Motor neuron (in vitro differentiated cells): ENCODE results near the gene AGAP1. TPM values are rescaled to one million over a fixed set of nuclear protein-coding genes. Genes with fewer than 3 reads are reported as not detected.
A peak's percentile ranks its signal among the peaks of the same experiment; 100 is the strongest.

ENCODE experiments used
- ATAC-seq, 8 experiments: fragments of 200-7000 bp; cut with Tn5 transposase; replicated peaks in 6 of 8; 2 replicates each; pipeline ENCODE4 v1.8.0; 2021; ENCODE audit warnings: mild to moderate bottlenecking in 8 of 8, moderate library complexity in 8 of 8
- H3K27ac ChIP-seq, 2 donors: fragments of 250-450 bp; sonication (Bioruptor Pico); 2 replicates each; pipeline ENCODE4 v1.9.0; 2021; ENCODE audit warnings: antibody characterized with exemption in 2 of 2, mild to moderate bottlenecking in 2 of 2, moderate library complexity in 1 of 2
- H3K4me1 ChIP-seq, 2 donors: fragments of 250-450 bp; sonication (Bioruptor Pico); replicated peaks in 1 of 2; 2 replicates each; pipeline ENCODE4 v1.6.1; 2021; ENCODE audit warnings: antibody characterized with exemption in 2 of 2, mild to moderate bottlenecking in 2 of 2, moderate library complexity in 1 of 2
- H3K4me3 ChIP-seq, 5 donors: fragments of 250-450 bp; sonication (Bioruptor Pico); 2 replicates each; pipeline ENCODE4 v1.9.0; 2021; ENCODE audit warnings: antibody characterized with exemption in 5 of 5, mild to moderate bottlenecking in 5 of 5, moderate library complexity in 4 of 5
- WGBS, 10 experiments: fragments of 450-650 bp; shearing (Covaris generic); methylation state at CpG; one replicate each; pipeline ENCODE4 v1.0.0; 2022; 5-methylcytosine and 5-hydroxymethylcytosine counted together
- in situ Hi-C, 9 experiments: fragments of 400-800 bp; cut with MboI; loops; one replicate each; pipeline ENCODE4 v1.15.0; 2021; ENCODE audit warnings: low sequenced_read_pairs in 9 of 9, low pct_unique_long_range_greater_than_20kb in 2 of 9; ENCODE audit not compliant: unreplicated experiment in 9 of 9
- total RNA-seq, 8 experiments: library from RNA; unstranded; fragments of 300-600 nt; gene quantifications; 2 replicates each; pipeline versions ENCODE4 v1.2.3 to v1.2.4, GENCODE V29; 2022

Gene AGAP1
- total RNA-seq, 8 experiments from 2014 or later: 5.9 to 51.1 (median 34.3) TPM

DNA sequence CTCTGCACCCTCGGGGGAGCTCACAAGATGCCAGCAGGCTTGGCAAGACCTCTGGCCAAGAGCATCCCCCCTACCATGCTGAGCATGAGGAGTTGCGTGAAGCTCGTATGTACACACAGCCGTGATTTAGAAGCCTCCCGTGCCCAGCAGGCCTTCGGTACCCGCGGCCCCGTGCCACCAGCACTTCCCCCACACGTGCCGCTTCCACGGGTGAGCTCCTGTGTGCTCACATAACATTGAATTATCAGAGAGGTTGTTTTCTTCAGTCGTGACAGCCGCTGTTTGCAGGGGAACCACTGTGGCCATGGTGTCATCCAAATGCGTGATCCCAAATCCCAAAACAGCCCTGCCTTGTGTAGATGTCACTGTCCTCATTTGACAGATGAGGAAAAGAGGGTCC lies 621.1 kb downstream of the AGAP1 start:
- Histone ChIP-seq H3K27ac (no peak overlapping the region), H3K4me3 (no peak overlapping the region), H3K4me1 (peaks cover 43 to 46% of the 10 kb centered on the region in 2 donors)
- no peak for ATAC-seq
- 71 to 100% (median 94%) methylated on average over 1 to 8 of the region's 15 CpGs; no CpG with 5 or more reads in 6 of the 10 experiments for WGBS, 10 experiments
- in situ Hi-C loops: no loop called here

GRCh38 chr2:236117401-236117800 lies 623.6 kb downstream of the AGAP1 start:
- Histone ChIP-seq H3K4me1 (peaks cover 46 to 51% of the 10 kb centered on the region in 2 donors), H3K4me3 (no peak overlapping the region), H3K27ac (no peak overlapping the region)
- ATAC-seq: no peak
- in situ Hi-C loops: no loop called here
- WGBS, 10 experiments: 0 to 86% (median 51%) methylated on average over 1 to 10 of the region's 10 CpGs; no CpG with 5 or more reads in 2 of the 10 experiments

- Histone ChIP-seq H3K4me3 (no peak overlapping the region), H3K4me1 (peaks cover 46 to 51% of the 10 kb centered on the region in 2 donors), H3K27ac (no peak overlapping the region)
- WGBS, 10 experiments: 10 to 100% (median 28%) methylated on average over 3 to 9 of the region's 10 CpGs
- ATAC-seq: peak in 4 of 8 experiments; percentile 9 to 78 (median 20)
- in situ Hi-C loops: no loop called here
These were observed 624.0 kb downstream of the AGAP1 start for GRCh38 chr2:236117861-236118269.

DNA sequence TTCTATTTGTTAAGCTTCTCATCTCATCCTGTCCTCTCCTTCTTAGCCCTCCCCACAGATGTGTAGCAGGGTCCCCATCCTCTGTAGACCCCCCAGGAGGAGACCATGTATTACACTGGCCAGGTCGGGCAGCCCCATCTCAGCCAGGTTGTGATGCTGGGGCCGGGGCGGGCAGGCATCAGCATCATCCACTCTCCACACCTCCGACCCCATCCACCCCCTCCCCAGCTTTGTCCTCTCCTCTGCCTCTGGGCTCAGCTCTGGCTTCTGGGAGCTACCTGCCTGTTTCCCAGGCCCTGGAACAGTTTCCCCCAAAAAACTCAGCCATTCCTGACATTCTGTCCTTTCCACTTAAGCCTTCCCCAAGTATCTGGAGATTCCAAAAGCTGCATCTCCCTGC lies 625.2 kb downstream of the AGAP1 start:
- in situ Hi-C loops: no loop called here
- H3K4me3 ChIP-seq: no peak overlapping the region
- no peak overlapping the region for H3K27ac ChIP-seq
- H3K4me1 ChIP-seq: peaks cover 37 to 46% of the 10 kb centered on the region in 2 donors
- 33 to 100% (median 60%) methylated on average over 1 of the region's 4 CpGs; no CpG with 5 or more reads in 5 of the 10 experiments for WGBS, 10 experiments
- ATAC-seq: no peak

- Histone ChIP-seq H3K4me3 (no peak overlapping the region), H3K4me1 (peaks cover 32 to 45% of the 10 kb centered on the region in 2 donors), H3K27ac (no peak overlapping the region)
- in situ Hi-C loops: no loop called here
- ATAC-seq: no peak
- no CpG with 5 or more reads among the region's 13 CpGs for WGBS, 10 experiments
These were observed 625.6 kb downstream of the AGAP1 start for GRCh38 chr2:236119476-236119875.

DNA sequence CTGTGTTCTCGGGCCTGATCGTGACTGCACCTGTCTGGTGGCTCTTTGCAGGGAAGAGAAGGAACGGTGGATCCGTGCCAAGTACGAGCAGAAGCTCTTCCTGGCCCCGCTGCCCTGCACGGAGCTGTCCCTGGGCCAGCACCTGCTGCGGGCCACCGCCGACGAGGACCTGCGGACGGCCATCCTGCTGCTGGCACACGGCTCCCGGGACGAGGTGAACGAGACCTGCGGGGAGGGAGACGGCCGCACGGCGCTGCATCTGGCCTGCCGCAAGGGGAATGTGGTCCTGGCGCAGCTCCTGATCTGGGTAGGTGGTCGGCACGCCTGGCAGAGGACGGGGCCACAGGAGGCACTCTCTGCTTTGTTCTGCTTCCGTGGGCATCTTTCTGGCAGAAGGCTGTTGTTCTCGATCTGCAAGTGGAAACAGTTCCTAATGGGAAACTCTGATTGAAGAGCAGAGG lies 626.3 kb downstream of the AGAP1 start:
- Histone ChIP-seq H3K27ac (no peak overlapping the region), H3K4me1 (peaks cover 26 to 44% of the 10 kb centered on the region in 2 donors), H3K4me3 (no peak overlapping the region)
- 100% methylated on average over 1 to 2 of the region's 29 CpGs; no CpG with 5 or more reads in 8 of the 10 experiments for WGBS, 10 experiments
- in situ Hi-C loops: no loop called here
- no peak for ATAC-seq

DNA sequence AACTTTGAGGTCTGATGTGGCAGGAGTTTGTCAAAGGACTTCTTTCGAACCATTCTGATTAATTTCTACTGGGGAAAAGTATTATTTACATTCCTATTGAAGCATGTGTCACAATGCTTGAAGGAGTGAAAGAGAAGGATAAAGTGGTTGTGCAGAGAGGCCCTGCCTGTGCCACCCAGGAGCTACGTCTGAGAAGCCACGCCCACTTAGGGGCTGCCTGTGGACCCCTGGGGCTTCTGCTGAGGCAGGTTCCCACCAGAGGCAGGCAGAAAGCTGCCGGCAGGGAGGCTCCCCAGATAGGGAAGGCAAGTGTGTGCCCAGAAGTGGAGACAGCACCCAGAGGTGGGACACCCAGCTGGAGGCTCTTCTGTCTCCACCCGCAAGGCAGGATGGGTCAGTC lies 627.0 kb downstream of the AGAP1 start:
- in situ Hi-C loops: no loop called here
- H3K4me1 ChIP-seq: peaks cover 21 to 43% of the 10 kb centered on the region in 2 donors
- H3K4me3 ChIP-seq: no peak overlapping the region
- ATAC-seq: no peak
- 40 to 80% (median 60%) methylated on average over 1 to 4 of the region's 5 CpGs; no CpG with 5 or more reads in 3 of the 10 experiments for WGBS, 10 experiments
- no peak overlapping the region for H3K27ac ChIP-seq

GRCh38 chr2:236121546-236121945 lies 627.7 kb downstream of the AGAP1 start:
- Histone ChIP-seq H3K4me3 (no peak overlapping the region), H3K27ac (no peak overlapping the region), H3K4me1 (peaks cover 22 to 44% of the 10 kb centered on the region in 2 donors)
- peak in 2 of 8 experiments; percentile 30 to 47 for ATAC-seq
- in situ Hi-C loops: no loop called here
- 90 to 100% (median 100%) methylated on average over 1 to 3 of the region's 7 CpGs; no CpG with 5 or more reads in 7 of the 10 experiments for WGBS, 10 experiments

DNA sequence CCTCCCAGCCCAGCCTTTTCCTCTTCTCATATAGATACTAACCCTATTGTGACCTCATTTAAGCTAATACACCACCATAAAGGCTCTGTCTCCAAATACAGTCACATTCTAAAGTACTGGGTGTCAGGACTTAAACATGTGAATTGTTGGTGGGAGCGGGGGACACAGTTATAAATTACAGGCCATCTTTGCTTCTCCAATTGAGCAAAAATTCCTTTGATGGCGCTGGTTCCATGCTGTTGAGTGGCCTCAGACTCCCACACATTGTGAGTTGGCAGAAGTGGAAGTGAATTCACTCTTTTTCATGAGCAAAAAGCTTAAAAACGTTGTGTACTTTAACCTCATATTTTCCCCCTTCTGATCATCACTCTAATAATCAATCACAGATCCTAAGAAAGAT lies 628.4 kb downstream of the AGAP1 start:
- in situ Hi-C loops: no loop called here
- H3K4me3 ChIP-seq: no peak overlapping the region
- H3K4me1 ChIP-seq: peaks cover 27 to 49% of the 10 kb centered on the region in 2 donors
- WGBS, 10 experiments: 53 to 100% (median 83%) methylated on average over 1 to 3 of the region's 3 CpGs
- no peak overlapping the region for H3K27ac ChIP-seq
- ATAC-seq: no peak

DNA sequence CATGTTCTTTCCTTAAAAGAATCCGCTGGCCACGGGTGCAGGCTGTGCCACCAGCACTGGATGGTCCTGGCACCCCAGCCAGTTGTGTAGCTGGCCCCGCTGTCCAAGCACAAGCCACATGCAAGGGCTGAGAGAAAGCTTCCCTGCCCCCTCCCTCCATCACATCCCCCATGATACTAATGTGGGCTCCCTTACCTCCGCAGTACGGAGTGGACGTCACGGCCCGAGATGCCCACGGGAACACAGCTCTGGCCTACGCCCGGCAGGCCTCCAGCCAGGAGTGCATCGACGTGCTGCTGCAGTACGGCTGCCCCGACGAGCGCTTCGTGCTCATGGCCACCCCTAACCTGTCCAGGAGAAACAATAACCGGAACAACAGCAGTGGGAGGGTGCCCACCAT lies 629.9 kb downstream of the AGAP1 start:
- H3K4me1 ChIP-seq: peaks cover 26 to 41% of the 10 kb centered on the region in 2 donors
- no peak overlapping the region for H3K4me3 ChIP-seq
- H3K27ac ChIP-seq: no peak overlapping the region
- in situ Hi-C loops: no loop called here
- no peak for ATAC-seq
- WGBS, 10 experiments: 93 to 100% (median 98%) methylated on average over 2 to 3 of the region's 19 CpGs; no CpG with 5 or more reads in 6 of the 10 experiments

- Histone ChIP-seq H3K27ac (no peak overlapping the region), H3K4me1 (peaks cover 22 to 41% of the 10 kb centered on the region in 2 donors), H3K4me3 (no peak overlapping the region)
- in situ Hi-C loops: no loop called here
- ATAC-seq: peak in 5 of 8 experiments; percentile 73 to 90 (median 87)
- 48 to 96% (median 82%) methylated on average over 5 to 16 of the region's 30 CpGs; no CpG with 5 or more reads in 2 of the 10 experiments for WGBS, 10 experiments
These were observed 630.5 kb downstream of the AGAP1 start for GRCh38 chr2:236124182-236124893.

DNA sequence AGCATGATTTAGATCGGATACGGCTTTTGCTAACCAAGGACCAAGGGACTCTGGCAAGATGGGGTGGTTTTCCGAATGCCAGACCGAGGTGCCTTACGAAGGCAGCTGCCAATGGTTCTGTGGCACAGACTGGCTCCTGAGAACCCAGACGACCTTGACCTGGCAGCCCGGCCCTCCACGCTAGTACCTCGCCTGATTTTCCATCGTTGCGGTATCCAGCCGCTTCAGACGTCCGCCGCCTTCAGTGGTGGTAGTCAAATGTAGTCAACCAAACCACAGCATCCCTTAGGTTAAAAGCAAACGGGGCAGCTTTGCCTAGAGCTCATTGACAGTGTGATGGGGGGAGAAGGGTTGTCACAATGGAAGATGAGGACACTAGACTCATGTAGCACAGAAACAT lies 631.7 kb downstream of the AGAP1 start:
- 40 to 100% (median 85%) methylated on average over 1 to 12 of the region's 16 CpGs; no CpG with 5 or more reads in 2 of the 10 experiments for WGBS, 10 experiments
- no peak for ATAC-seq
- peaks cover 22 to 40% of the 10 kb centered on the region in 2 donors for H3K4me1 ChIP-seq
- H3K27ac ChIP-seq: no peak overlapping the region
- in situ Hi-C loops: no loop called here
- no peak overlapping the region for H3K4me3 ChIP-seq

- Histone ChIP-seq H3K4me3 (no peak overlapping the region), H3K4me1 (peaks cover 22 to 34% of the 10 kb centered on the region in 2 donors), H3K27ac (no peak overlapping the region)
- peak in 4 of 8 experiments; percentile 32 to 45 (median 43) for ATAC-seq
- 100% methylated on average over 1 to 2 of the region's 11 CpGs; no CpG with 5 or more reads in 8 of the 10 experiments for WGBS, 10 experiments
- in situ Hi-C loops: no loop called here
These were observed 633.2 kb downstream of the AGAP1 start for GRCh38 chr2:236127010-236127409.
